HEK293T (cell line): ENCODE data around the gene PCNP.

Source experiments
- ARNT ChIP-seq: fragments of 450-650 bp; IDR thresholded peaks from 2 replicates; pipeline ENCODE4 v1.6.1; 2017; ENCODE audit warnings: mild to moderate bottlenecking
- BHLHE40 ChIP-seq: fragments of 450-650 bp; IDR thresholded peaks from 2 replicates; pipeline ENCODE4 v1.6.1; 2016; ENCODE audit warnings: mild to moderate bottlenecking, moderate library complexity, borderline replicate concordance
- ELF4 ChIP-seq: fragments of 450-650 bp; IDR thresholded peaks from 2 replicates; pipeline ENCODE4 v1.6.1; 2017; ENCODE audit warnings: antibody characterized with exemption
- FOXA1 ChIP-seq: fragments of 450-650 bp; IDR thresholded peaks from 2 replicates; pipeline ENCODE4 v1.6.1; 2016; ENCODE audit warnings: mild to moderate bottlenecking
- FOXK2 ChIP-seq: fragments of 450-650 bp; IDR thresholded peaks from 2 replicates; pipeline ENCODE4 v1.6.1; 2016; ENCODE audit warnings: mild to moderate bottlenecking
- FOXM1 ChIP-seq: fragments of 450-650 bp; IDR thresholded peaks from 2 replicates; pipeline ENCODE4 v1.6.1; 2017; ENCODE audit warnings: mild to moderate bottlenecking, borderline replicate concordance
- HDGF ChIP-seq: fragments of 450-650 bp; IDR thresholded peaks from 2 replicates; pipeline ENCODE4 v1.6.1; 2017; ENCODE audit warnings: antibody characterized with exemption, borderline replicate concordance
- L3MBTL2 ChIP-seq: fragments of 450-650 bp; conservative IDR thresholded peaks from 2 replicates; pipeline ENCODE4 v1.6.1; 2016; ENCODE audit warnings: mild to moderate bottlenecking
- LEF1 ChIP-seq: fragments of 450-650 bp; IDR thresholded peaks from 2 replicates; pipeline ENCODE4 v1.6.1; 2017; ENCODE audit warnings: mild to moderate bottlenecking, borderline replicate concordance
- NFRKB ChIP-seq: fragments of 450-650 bp; IDR thresholded peaks from 2 replicates; pipeline ENCODE4 v1.6.1; 2016; ENCODE audit warnings: mild to moderate bottlenecking, moderate library complexity
- PKNOX1 ChIP-seq: fragments of 450-650 bp; IDR thresholded peaks from 2 replicates; pipeline ENCODE4 v1.6.1; 2016
- SP1 ChIP-seq: fragments of 450-650 bp; IDR thresholded peaks from 2 replicates; pipeline ENCODE4 v1.6.1; 2017
- SUZ12 ChIP-seq: fragments of 450-650 bp; IDR thresholded peaks from 2 replicates; pipeline ENCODE4 v1.6.1; 2016; ENCODE audit warnings: mild to moderate bottlenecking
- TARDBP ChIP-seq: fragments of 450-650 bp; IDR thresholded peaks from 2 replicates; pipeline ENCODE4 v1.6.1; 2016

GRCh38 chr3:101532783-101533602, 41.0 kb upstream of the PCNP start:
- no peak for TF ChIP-seq SP1
- no peak for TF ChIP-seq ELF4
- TF ChIP-seq BHLHE40, result no peak
- no peak for TF ChIP-seq FOXK2
- TF ChIP-seq FOXA1, result no peak
- no peak for TF ChIP-seq L3MBTL2
- no peak for TF ChIP-seq PKNOX1
- TF ChIP-seq ARNT, result no peak
- TF ChIP-seq FOXM1, result no peak
- no peak for TF ChIP-seq HDGF
- TF ChIP-seq NFRKB, result no peak
- no peak for TF ChIP-seq SUZ12
- TF ChIP-seq LEF1, result no peak
- TF ChIP-seq TARDBP, result no peak
